HT-29 (cell line): ENCODE results near the gene OR8K3. TPM values are rescaled to one million over a fixed set of nuclear protein-coding genes. Genes with fewer than 3 reads are reported as not detected.

ENCODE experiments used
- DNase-seq: peaks from one replicate; pipeline ENCODE4 v3.0.0-alpha.2; 2015; ENCODE audit warnings: low spot score
- total RNA-seq: library from RNA; depleted of rRNA; stranded (reverse); fragments of >200 nt; shearing (Covaris generic); gene quantifications from 2 replicates; pipeline ENCODE4 v1.2.3, GENCODE V29; 2014; rRNA removed

OR8K3 gene
- not detected in 2 replicates for total RNA-seq

- DNase-seq = no peak
These were observed at the start of gene OR8K3 for GRCh38 chr11:56314844-56315243. Gene OR8K3, plus strand, starts transcription at chr11:56315144. Its CDS starts 3,163 bp downstream, at chr11:56318307.

GRCh38 chr11:56271092-56271491, 43.9 kb upstream of the OR8K3 start:
- peak; percentile 11 for DNase-seq

GRCh38 chr11:56273854-56274253, 41.1 kb upstream of the OR8K3 start, which contains the start of gene OR5T1:
Gene OR5T1, plus strand, starts transcription at chr11:56274154. Its CDS starts 1,485 bp downstream, at chr11:56275639.
- DNase-seq = no peak

GRCh38 chr11:56292154-56292553, 22.8 kb upstream of the OR8K3 start, which contains the start of gene OR8H1:
Gene OR8H1, minus strand, starts transcription at chr11:56292254. Its CDS starts 1,192 bp downstream, at chr11:56291062.
- DNase-seq = no peak

GRCh38 chr11:56296898-56297297, 18.0 kb upstream of the OR8K3 start:
- no peak for DNase-seq

- no peak for DNase-seq
These were observed 7.1 kb upstream of the OR8K3 start for GRCh38 chr11:56307836-56308235.

GRCh38 chr11:56331861-56332491, 17.0 kb downstream of the OR8K3 start:
- DNase-seq = no peak

GRCh38 chr11:56333156-56333555, 18.2 kb downstream of the OR8K3 start:
- DNase-seq = no peak

GRCh38 chr11:56340289-56340688, 25.3 kb downstream of the OR8K3 start:
- DNase-seq = no peak

GRCh38 chr11:56345739-56346138, 30.8 kb downstream of the OR8K3 start, which contains the start of gene OR8K1:
Gene OR8K1, plus strand, starts transcription at chr11:56346039. Its CDS starts 0 bp downstream, at chr11:56346039.
- DNase-seq = no peak

GRCh38 chr11:56353991-56354390, 39.0 kb downstream of the OR8K3 start, which contains the start of gene OR8J1:
Gene OR8J1, plus strand, starts transcription at chr11:56354291. Its CDS starts 5,956 bp downstream, at chr11:56360247.
- DNase-seq = no peak

Other genes starting within 250 kb of the OR8K3 start
- gene OR8I2, start 221.8 kb upstream of the OR8K3 start, total RNA-seq = not detected in 2 replicates
- not detected in 2 replicates for gene OR8H2, start 211.5 kb upstream of the OR8K3 start, total RNA-seq
- not detected in 2 replicates for gene OR8H3, start 192.8 kb upstream of the OR8K3 start, total RNA-seq
- not detected in 2 replicates for gene OR8J3, start 174.9 kb upstream of the OR8K3 start, total RNA-seq
- gene OR8K5, start 154.8 kb upstream of the OR8K3 start, total RNA-seq = not detected in 2 replicates
- not detected in 2 replicates for gene OR5J2, start 138.5 kb upstream of the OR8K3 start, total RNA-seq
- gene OR5T2, start 80.9 kb upstream of the OR8K3 start, total RNA-seq = not detected in 2 replicates
- not detected in 2 replicates for gene OR5T3, start 62.9 kb upstream of the OR8K3 start, total RNA-seq
- not detected in 2 replicates for gene OR5T1, start 41.0 kb upstream of the OR8K3 start, total RNA-seq
- not detected in 2 replicates for gene OR8H1, start 22.9 kb upstream of the OR8K3 start, total RNA-seq
- not detected in 2 replicates for gene OR8K1, start 30.9 kb downstream of the OR8K3 start, total RNA-seq
- not detected in 2 replicates for gene OR8J1, start 39.1 kb downstream of the OR8K3 start, total RNA-seq
- gene OR8U1, start 60.5 kb downstream of the OR8K3 start, total RNA-seq = not detected in 2 replicates
- gene OR5AL1, start 97.6 kb downstream of the OR8K3 start, total RNA-seq = not detected in 2 replicates
- not detected in 2 replicates for gene OR5M3, start 158.2 kb downstream of the OR8K3 start, total RNA-seq
- gene OR5M8, start 176.2 kb downstream of the OR8K3 start, total RNA-seq = not detected in 2 replicates
- gene OR5M11, start 228.1 kb downstream of the OR8K3 start, total RNA-seq = not detected in 2 replicates